Panc1 (cell line): ENCODE data around the gene PORCN. TPM values are rescaled to one million over a fixed set of nuclear protein-coding genes. Genes with fewer than 3 reads are reported as not detected.

ENCODE experiments used
- ATAC-seq: fragments of 200-7000 bp; cut with Tn5 transposase; 2 replicates; pipeline ENCODE4 v1.9.1; 2020; ENCODE audit warnings: mild to moderate bottlenecking, moderate library complexity
- BruUV-seq: library from RNA; stranded (reverse); fragments of 400-500 nt; replicated peaks from 2 replicates; lab custom pipeline; 2021; lab: Mats Ljungman, UMichigan
- CTCF ChIA-PET: fragments of 300-600 bp; sonication (Branson Sonifier 250); formaldehyde crosslinking; loops from one replicate; lab custom pipeline; 2022; ENCODE audit warnings: antibody characterized with exemption; lab: Charles Lee
- POLR2A ChIA-PET: fragments of 300-600 bp; sonication (Branson Sonifier 250); formaldehyde crosslinking; loops from one replicate; lab custom pipeline; 2022; ENCODE audit warnings: antibody characterized with exemption; lab: Charles Lee
- DNase-seq: peaks from one replicate; pipeline ENCODE4 v3.0.0-alpha.2; 2010; ENCODE audit warnings: low read depth, low spot score
- H3K27ac ChIP-seq: 2 replicates; pipeline ENCODE4 v1.5.1; 2011; ENCODE audit warnings: mild to moderate bottlenecking, low read length, inconsistent platforms
- H3K27me3 ChIP-seq: fragments of 200-500 bp; sonication (Bioruptor generic); 2 replicates; pipeline ENCODE4 v1.6.0; 2014; ENCODE audit warnings: low read length, inconsistent platforms; ENCODE audit not compliant: control insufficient read depth, insufficient read depth
- H3K36me3 ChIP-seq: fragments of 200-500 bp; sonication (Bioruptor generic); 2 replicates; pipeline ENCODE4 v1.5.1; 2014; ENCODE audit warnings: inconsistent platforms, mild to moderate bottlenecking, low read length, moderate library complexity; ENCODE audit not compliant: control insufficient read depth, insufficient read depth
- H3K4me1 ChIP-seq: 2 replicates; pipeline ENCODE4 v1.5.1; 2011; ENCODE audit warnings: inconsistent platforms, mild to moderate bottlenecking, low read length, moderate library complexity; ENCODE audit not compliant: control insufficient read depth, insufficient read depth
- H3K4me3 ChIP-seq, 2 experiments: 2 replicates each; pipeline ENCODE4 v1.5.1; 2011 to 2012; ENCODE audit warnings: low read depth in 2 of 2, low read length in 2 of 2, mild to moderate bottlenecking in 2 of 2, inconsistent platforms in 1 of 2, moderate library complexity in 1 of 2
- H3K9me3 ChIP-seq: fragments of 200-500 bp; sonication (Bioruptor generic); 2 replicates; pipeline ENCODE4 v1.5.1; 2014; ENCODE audit warnings: low read depth, mild to moderate bottlenecking, inconsistent platforms, low read length, moderate library complexity; ENCODE audit not compliant: control insufficient read depth, insufficient read depth
- POLR2AphosphoS5 ChIP-seq: IDR thresholded peaks from 2 replicates; pipeline ENCODE4 v1.6.1; 2012; ENCODE audit warnings: mild to moderate bottlenecking, low read depth, low read length, moderate library complexity
- REST ChIP-seq, 2 experiments: IDR thresholded peaks; 2 replicates each; pipeline ENCODE4 v1.6.1; 2011 to 2012; ENCODE audit warnings: low read depth in 2 of 2, control low read depth in 1 of 2, low read length in 1 of 2, mild to moderate bottlenecking in 1 of 2, moderate library complexity in 1 of 2; ENCODE audit not compliant: insufficient read depth in 1 of 2
- SIN3A ChIP-seq: IDR thresholded peaks from 2 replicates; pipeline ENCODE4 v1.6.1; 2012; ENCODE audit warnings: low read depth, mild to moderate bottlenecking, low read length, moderate library complexity, borderline replicate concordance; ENCODE audit not compliant: insufficient read depth
- TCF7L2 ChIP-seq: IDR thresholded peaks from 2 replicates; pipeline ENCODE4 v1.6.1; 2011; ENCODE audit warnings: mild to moderate bottlenecking, low read depth, low read length, inconsistent platforms
- in situ Hi-C: cut with HindIII; loops from 2 replicates; pipeline ENCODE4 v1.10.0; 2016; ENCODE audit warnings: low sequenced_read_pairs, low pct_unique_long_range_greater_than_20kb
- intact Hi-C: fragments of 100-400 bp; cut with micrococcal nuclease; formaldehyde crosslinking; loops from one replicate; pipeline ENCODE4 v1.10.0; 2022; ENCODE audit not compliant: unreplicated experiment
- total RNA-seq: library from RNA; stranded (reverse); gene quantifications from one replicate; pipeline ENCODE4 v1.2.1, GENCODE V29; 2021; ENCODE audit not compliant: unreplicated experiment
- TF ChIP-seq, protein P1 (sequence below): fragments of 450-650 bp; IDR thresholded peaks from 2 replicates; pipeline ENCODE4 v1.5.1; 2017; ENCODE audit warnings: mild to moderate bottlenecking

Gene PORCN
- total RNA-seq, 1 experiment from 2014 or later = 8.6 TPM

GRCh38 chrX:48559636-48560035, 50.8 kb downstream of the PORCN start:
- no peak for DNase-seq
- intact Hi-C loops = no loop called here
- no peak for TF ChIP-seq TCF7L2
- TF ChIP-seq SIN3A = no peak
- TF ChIP-seq, protein P1, sequence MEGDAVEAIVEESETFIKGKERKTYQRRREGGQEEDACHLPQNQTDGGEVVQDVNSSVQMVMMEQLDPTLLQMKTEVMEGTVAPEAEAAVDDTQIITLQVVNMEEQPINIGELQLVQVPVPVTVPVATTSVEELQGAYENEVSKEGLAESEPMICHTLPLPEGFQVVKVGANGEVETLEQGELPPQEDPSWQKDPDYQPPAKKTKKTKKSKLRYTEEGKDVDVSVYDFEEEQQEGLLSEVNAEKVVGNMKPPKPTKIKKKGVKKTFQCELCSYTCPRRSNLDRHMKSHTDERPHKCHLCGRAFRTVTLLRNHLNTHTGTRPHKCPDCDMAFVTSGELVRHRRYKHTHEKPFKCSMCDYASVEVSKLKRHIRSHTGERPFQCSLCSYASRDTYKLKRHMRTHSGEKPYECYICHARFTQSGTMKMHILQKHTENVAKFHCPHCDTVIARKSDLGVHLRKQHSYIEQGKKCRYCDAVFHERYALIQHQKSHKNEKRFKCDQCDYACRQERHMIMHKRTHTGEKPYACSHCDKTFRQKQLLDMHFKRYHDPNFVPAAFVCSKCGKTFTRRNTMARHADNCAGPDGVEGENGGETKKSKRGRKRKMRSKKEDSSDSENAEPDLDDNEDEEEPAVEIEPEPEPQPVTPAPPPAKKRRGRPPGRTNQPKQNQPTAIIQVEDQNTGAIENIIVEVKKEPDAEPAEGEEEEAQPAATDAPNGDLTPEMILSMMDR = no peak
- no peak for TF ChIP-seq REST (IDR thresholded peaks at IDR 0.05; ENCODE audit: insufficient read depth in 1 of 2, low read depth in 2 of 2, low read length in 1 of 2)
- TF ChIP-seq POLR2AphosphoS5 = no peak
- in situ Hi-C loops = no loop called here
- Histone ChIP-seq H3K27ac (no peak overlapping the region), H3K27me3 (no peaks in the 10 kb centered on the region), H3K4me1 (no peaks in the 10 kb centered on the region), H3K36me3 (0 out of 2 replicates have a peak, but pooled peaks cover 1% of the 10 kb centered on the region), H3K4me3 (no peak overlapping the region), H3K9me3 (no peaks in the 10 kb centered on the region)
- CTCF ChIA-PET = no interaction called here
- POLR2A ChIA-PET = interaction anchor here (0.6 kb wide), 1 partner anchor 1177 kb away, joined by 3 read pairs; no protein-coding TSS in a partner anchor
- no peak for ATAC-seq
- BruUV-seq = no TSS peak

DNA sequence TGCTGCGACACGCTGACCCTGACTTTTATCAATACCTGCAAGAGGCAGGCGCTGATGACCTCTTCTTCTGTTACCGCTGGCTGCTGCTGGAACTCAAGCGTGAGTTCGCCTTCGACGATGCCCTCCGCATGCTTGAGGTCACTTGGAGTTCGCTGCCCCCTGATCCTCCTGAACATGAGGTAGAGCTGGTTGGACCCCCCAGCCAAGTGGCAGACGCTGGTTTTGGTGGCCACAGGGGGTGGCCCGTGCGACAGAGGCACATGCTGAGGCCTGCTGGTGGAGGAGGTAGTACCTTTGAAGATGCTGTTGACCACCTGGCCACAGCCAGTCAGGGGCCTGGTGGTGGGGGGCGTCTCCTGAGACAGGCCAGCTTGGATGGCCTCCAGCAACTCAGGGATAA, 51.3 kb downstream of the PORCN start:
- ChIA-PET CTCF (no interaction called here), POLR2A (interaction anchor here (0.6 kb wide), 1 partner anchor 1177 kb away, joined by 3 read pairs; no protein-coding TSS in a partner anchor)
- in situ Hi-C loops = no loop called here
- Histone ChIP-seq H3K27ac (no peak overlapping the region), H3K27me3 (no peaks in the 10 kb centered on the region), H3K36me3 (no peaks in the 10 kb centered on the region), H3K4me1 (no peaks in the 10 kb centered on the region), H3K9me3 (no peaks in the 10 kb centered on the region), H3K4me3 (no peak overlapping the region)
- no peak for DNase-seq
- intact Hi-C loops = no loop called here
- no TSS peak for BruUV-seq
- TF ChIP-seq TCF7L2 (no peak), POLR2AphosphoS5 (no peak)
- ATAC-seq = no peak

DNA sequence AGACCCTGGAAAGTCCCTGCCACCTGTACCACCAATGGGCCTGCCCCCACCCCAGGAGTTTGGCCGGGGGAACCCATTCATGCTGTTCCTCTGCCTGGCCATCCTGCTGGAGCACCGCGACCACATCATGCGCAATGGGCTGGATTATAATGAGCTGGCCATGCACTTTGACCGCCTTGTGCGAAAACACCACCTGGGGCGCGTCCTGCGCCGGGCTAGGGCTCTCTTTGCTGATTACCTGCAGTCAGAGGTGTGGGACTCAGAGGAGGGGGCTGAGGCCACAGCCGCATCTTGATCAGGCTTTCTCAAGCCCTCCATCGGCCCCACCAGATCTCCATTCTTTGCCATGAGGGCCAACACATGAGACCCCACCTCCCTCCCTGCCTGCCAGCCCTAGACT, 51.9 kb downstream of the PORCN start:
- CTCF ChIA-PET = no interaction called here
- Histone ChIP-seq H3K27ac (no peak overlapping the region), H3K4me3 (no peak overlapping the region), H3K27me3 (no peaks in the 10 kb centered on the region), H3K36me3 (no peaks in the 10 kb centered on the region), H3K4me1 (no peaks in the 10 kb centered on the region), H3K9me3 (no peaks in the 10 kb centered on the region)
- intact Hi-C loops = no loop called here
- in situ Hi-C loops = no loop called here
- POLR2A ChIA-PET = no interaction called here
- TF ChIP-seq POLR2AphosphoS5 (no peak), SIN3A (no peak), TCF7L2 (no peak), REST (IDR thresholded peaks at IDR 0.05; ENCODE audit: insufficient read depth in 1 of 2, low read depth in 2 of 2, low read length in 1 of 2) (no peak)
- TF ChIP-seq, protein P1 = no peak
- ATAC-seq (no peak), DNase-seq (no peak)
- no TSS peak for BruUV-seq
